WERI-Rb-1 (cell line): ENCODE measurements around the gene E2F3.

Source experiments
- DNase-seq: peaks from one replicate; pipeline ENCODE4 v3.0.0-alpha.2; 2020
- H3K27ac ChIP-seq: fragments of 250-450 bp; sonication (Bioruptor Pico); 2 replicates; pipeline ENCODE4 v1.5.1; 2020; ENCODE audit warnings: mild to moderate bottlenecking, moderate library complexity
- H3K27me3 ChIP-seq: fragments of 250-450 bp; sonication (Bioruptor Pico); 2 replicates; pipeline ENCODE4 v1.5.1; 2021; ENCODE audit warnings: mild to moderate bottlenecking, low read depth, moderate library complexity; ENCODE audit not compliant: insufficient read depth, severe bottlenecking
- H3K36me3 ChIP-seq: fragments of 250-450 bp; sonication (Bioruptor Pico); 2 replicates; pipeline ENCODE4 v1.5.1; 2020; ENCODE audit warnings: mild to moderate bottlenecking, moderate library complexity
- H3K4me3 ChIP-seq: 2 replicates; pipeline ENCODE4 v1.5.1; 2011; ENCODE audit warnings: low read depth, mild to moderate bottlenecking, control low read depth, low read length
- H3K9me3 ChIP-seq: fragments of 250-450 bp; sonication (Bioruptor Pico); 2 replicates; pipeline ENCODE4 v1.5.1; 2021; ENCODE audit warnings: mild to moderate bottlenecking, moderate library complexity; ENCODE audit not compliant: severe bottlenecking
- TF ChIP-seq, protein P1 (sequence below): IDR thresholded peaks from 2 replicates; pipeline ENCODE4 v1.5.1; 2011; ENCODE audit warnings: low read depth, mild to moderate bottlenecking, control low read depth, inconsistent platforms, low read length

The E2F3 gene

GRCh38 chr6:20426177-20427082 lies 24.8 kb downstream of the E2F3 start:
- no peak for DNase-seq
- Histone ChIP-seq H3K9me3 (no peaks in the 10 kb centered on the region), H3K36me3 (peaks cover 28% of the 10 kb centered on the region), H3K4me3 (no peak overlapping the region), H3K27ac (no peak overlapping the region), H3K27me3 (no peaks in the 10 kb centered on the region)
- TF ChIP-seq, protein P1, sequence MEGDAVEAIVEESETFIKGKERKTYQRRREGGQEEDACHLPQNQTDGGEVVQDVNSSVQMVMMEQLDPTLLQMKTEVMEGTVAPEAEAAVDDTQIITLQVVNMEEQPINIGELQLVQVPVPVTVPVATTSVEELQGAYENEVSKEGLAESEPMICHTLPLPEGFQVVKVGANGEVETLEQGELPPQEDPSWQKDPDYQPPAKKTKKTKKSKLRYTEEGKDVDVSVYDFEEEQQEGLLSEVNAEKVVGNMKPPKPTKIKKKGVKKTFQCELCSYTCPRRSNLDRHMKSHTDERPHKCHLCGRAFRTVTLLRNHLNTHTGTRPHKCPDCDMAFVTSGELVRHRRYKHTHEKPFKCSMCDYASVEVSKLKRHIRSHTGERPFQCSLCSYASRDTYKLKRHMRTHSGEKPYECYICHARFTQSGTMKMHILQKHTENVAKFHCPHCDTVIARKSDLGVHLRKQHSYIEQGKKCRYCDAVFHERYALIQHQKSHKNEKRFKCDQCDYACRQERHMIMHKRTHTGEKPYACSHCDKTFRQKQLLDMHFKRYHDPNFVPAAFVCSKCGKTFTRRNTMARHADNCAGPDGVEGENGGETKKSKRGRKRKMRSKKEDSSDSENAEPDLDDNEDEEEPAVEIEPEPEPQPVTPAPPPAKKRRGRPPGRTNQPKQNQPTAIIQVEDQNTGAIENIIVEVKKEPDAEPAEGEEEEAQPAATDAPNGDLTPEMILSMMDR: no peak

DNA sequence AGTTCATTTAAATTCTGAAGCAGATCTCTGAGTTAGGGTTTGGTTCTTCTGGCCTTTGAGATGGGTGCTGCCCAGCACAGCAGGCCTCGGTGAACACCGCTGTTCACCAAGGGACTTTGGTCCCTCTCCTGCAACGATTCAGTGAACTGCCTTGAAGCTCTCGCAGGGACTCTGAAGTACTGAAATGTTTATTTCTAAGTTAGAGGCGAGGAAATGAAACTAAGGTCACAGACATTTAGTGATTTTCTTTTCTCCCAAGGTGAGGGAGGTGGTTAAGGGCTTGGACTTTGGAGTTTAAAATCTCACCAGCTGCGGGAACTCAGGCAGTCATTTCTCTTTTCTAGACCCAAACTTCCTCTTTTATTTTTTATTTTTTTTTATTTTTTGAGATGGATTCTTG lies 26.2 kb downstream of the E2F3 start:
- Histone ChIP-seq H3K4me3 (no peak overlapping the region), H3K9me3 (no peaks in the 10 kb centered on the region), H3K36me3 (peaks cover 31% of the 10 kb centered on the region), H3K27me3 (no peaks in the 10 kb centered on the region), H3K27ac (no peak overlapping the region)
- DNase-seq: no peak
- TF ChIP-seq, protein P1: no peak

DNA sequence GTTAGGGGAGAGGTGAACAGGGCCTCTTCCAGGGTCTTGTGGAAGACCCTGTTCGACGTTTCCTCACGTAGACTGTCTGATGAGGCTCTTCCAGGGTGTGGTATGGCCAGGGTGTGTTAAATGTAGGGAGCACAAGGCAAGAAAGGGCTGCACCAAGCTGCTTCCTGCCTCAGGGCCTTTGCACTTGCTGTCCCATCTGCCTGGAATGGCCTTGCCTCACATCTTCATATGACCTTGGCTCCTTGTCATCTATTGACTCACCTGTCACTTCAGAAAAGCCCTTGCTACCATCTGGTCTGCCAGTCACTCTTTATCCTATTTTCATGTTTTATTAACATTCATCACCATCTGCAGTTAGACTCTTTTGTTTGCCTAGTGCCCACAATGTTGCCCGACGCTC lies 31.0 kb downstream of the E2F3 start:
- Histone ChIP-seq H3K4me3 (no peak overlapping the region), H3K9me3 (no peaks in the 10 kb centered on the region), H3K36me3 (peaks cover 44% of the 10 kb centered on the region), H3K27ac (no peak overlapping the region), H3K27me3 (no peaks in the 10 kb centered on the region)
- TF ChIP-seq, protein P1: no peak
- DNase-seq: no peak

DNA sequence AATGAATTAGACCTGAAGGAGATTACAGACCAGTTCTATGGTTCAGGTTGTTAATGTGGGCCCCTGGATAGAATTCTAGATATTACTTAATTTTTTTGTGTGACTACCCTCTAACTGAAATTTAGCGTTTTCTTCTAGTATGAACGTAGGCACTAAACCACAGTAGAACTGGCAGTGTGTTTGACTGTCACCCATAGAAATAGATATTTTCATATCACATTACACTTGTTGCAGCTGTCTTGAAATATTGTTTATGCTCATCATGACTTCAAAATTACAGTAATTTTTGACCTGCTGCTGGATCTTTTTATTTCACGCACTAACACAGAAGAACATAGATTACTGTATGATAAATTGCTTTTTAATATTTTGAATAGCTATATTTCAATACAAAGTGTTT lies 31.6 kb downstream of the E2F3 start:
- no peaks in the 10 kb centered on the region for H3K9me3 ChIP-seq
- TF ChIP-seq, protein P1: no peak
- no peak overlapping the region for H3K4me3 ChIP-seq
- no peaks in the 10 kb centered on the region for H3K27me3 ChIP-seq
- no peak for DNase-seq
- peaks cover 49% of the 10 kb centered on the region for H3K36me3 ChIP-seq
- H3K27ac ChIP-seq: no peak overlapping the region

GRCh38 chr6:20433929-20434328 lies 32.2 kb downstream of the E2F3 start:
- Histone ChIP-seq H3K4me3 (no peak overlapping the region), H3K36me3 (peaks cover 54% of the 10 kb centered on the region), H3K27me3 (no peaks in the 10 kb centered on the region), H3K9me3 (no peaks in the 10 kb centered on the region), H3K27ac (no peak overlapping the region)
- TF ChIP-seq, protein P1: no peak
- DNase-seq: no peak

GRCh38 chr6:20434766-20435165 lies 33.1 kb downstream of the E2F3 start:
- DNase-seq: no peak
- Histone ChIP-seq H3K9me3 (no peaks in the 10 kb centered on the region), H3K27me3 (no peaks in the 10 kb centered on the region), H3K27ac (no peak overlapping the region), H3K36me3 (peaks cover 61% of the 10 kb centered on the region), H3K4me3 (no peak overlapping the region)
- TF ChIP-seq, protein P1: no peak
